HL-60 (cell line): ENCODE measurements around the gene ADAM12.

ENCODE experiments used
- GABPA ChIP-seq: IDR thresholded peaks from 2 replicates; pipeline ENCODE4 v1.6.1; 2012; ENCODE audit warnings: low read depth
- TF ChIP-seq, protein P1 (sequence below): IDR thresholded peaks from one replicate; pipeline ENCODE4 v1.5.1; 2011; ENCODE audit warnings: low read length, control low read depth, inconsistent platforms; ENCODE audit not compliant: insufficient read depth
- TF ChIP-seq, protein P2 (sequence below): IDR thresholded peaks from 2 replicates; pipeline ENCODE4 v1.6.1; 2012; ENCODE audit warnings: low read depth; ENCODE audit not compliant: insufficient replicate concordance

DNA sequence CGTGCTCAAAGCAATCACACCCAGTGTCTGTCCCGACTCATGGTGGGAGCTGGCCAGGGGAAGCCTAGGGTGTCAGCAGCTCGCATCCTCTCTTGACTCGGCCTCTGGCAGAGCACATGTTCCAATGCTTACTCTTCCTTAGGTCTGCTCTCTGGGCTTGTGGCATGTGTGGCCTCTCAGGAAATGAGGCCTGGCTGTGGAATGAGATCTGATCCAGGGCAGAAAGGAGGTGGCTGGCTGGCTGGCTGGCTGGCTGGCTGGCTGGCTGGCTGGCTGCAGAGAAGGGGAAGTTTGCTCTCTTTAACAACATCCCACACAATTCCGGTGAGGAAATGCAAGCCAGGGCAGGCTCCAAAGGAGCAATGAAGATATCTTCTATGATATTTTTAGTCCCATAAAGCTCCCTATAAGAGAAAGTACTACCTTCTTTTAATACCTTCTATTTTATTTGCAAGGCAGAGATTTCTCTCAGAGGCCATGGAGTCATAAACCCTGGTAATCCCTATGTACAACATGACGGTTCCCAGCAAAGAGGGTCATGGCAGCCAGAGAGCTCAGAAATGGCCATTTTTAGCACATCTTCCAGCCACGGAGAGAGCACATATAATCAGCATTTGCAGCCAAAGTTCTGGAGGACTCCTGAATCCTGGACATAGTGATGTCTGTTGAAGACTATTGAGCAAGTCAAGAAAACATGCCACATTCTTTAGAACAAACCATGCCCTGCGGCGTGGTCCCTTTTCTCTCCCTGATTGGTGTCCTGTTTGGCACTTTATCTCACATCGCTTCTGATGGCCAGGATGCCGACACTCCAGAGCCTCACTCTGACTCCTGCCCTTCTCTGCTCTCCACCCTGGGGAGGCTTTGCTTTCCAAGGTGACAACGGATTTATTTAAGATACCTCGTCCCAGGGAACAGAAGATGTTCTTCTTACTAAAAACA, 338.2 kb downstream of the ADAM12 start:
- TF ChIP-seq, protein P1, sequence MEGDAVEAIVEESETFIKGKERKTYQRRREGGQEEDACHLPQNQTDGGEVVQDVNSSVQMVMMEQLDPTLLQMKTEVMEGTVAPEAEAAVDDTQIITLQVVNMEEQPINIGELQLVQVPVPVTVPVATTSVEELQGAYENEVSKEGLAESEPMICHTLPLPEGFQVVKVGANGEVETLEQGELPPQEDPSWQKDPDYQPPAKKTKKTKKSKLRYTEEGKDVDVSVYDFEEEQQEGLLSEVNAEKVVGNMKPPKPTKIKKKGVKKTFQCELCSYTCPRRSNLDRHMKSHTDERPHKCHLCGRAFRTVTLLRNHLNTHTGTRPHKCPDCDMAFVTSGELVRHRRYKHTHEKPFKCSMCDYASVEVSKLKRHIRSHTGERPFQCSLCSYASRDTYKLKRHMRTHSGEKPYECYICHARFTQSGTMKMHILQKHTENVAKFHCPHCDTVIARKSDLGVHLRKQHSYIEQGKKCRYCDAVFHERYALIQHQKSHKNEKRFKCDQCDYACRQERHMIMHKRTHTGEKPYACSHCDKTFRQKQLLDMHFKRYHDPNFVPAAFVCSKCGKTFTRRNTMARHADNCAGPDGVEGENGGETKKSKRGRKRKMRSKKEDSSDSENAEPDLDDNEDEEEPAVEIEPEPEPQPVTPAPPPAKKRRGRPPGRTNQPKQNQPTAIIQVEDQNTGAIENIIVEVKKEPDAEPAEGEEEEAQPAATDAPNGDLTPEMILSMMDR = no peak
- no peak for TF ChIP-seq GABPA
- TF ChIP-seq, protein P2, sequence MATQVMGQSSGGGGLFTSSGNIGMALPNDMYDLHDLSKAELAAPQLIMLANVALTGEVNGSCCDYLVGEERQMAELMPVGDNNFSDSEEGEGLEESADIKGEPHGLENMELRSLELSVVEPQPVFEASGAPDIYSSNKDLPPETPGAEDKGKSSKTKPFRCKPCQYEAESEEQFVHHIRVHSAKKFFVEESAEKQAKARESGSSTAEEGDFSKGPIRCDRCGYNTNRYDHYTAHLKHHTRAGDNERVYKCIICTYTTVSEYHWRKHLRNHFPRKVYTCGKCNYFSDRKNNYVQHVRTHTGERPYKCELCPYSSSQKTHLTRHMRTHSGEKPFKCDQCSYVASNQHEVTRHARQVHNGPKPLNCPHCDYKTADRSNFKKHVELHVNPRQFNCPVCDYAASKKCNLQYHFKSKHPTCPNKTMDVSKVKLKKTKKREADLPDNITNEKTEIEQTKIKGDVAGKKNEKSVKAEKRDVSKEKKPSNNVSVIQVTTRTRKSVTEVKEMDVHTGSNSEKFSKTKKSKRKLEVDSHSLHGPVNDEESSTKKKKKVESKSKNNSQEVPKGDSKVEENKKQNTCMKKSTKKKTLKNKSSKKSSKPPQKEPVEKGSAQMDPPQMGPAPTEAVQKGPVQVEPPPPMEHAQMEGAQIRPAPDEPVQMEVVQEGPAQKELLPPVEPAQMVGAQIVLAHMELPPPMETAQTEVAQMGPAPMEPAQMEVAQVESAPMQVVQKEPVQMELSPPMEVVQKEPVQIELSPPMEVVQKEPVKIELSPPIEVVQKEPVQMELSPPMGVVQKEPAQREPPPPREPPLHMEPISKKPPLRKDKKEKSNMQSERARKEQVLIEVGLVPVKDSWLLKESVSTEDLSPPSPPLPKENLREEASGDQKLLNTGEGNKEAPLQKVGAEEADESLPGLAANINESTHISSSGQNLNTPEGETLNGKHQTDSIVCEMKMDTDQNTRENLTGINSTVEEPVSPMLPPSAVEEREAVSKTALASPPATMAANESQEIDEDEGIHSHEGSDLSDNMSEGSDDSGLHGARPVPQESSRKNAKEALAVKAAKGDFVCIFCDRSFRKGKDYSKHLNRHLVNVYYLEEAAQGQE = no peak
